Right hindlimb (tissue), 1 donor: ENCODE data around the gene DNAI1.

Experiments used
- DNase-seq: peaks from one replicate; pipeline ENCODE4 v3.0.0-alpha.2; 2018

DNAI1 gene

GRCh38 chr9:34546834-34547827 lies 88.5 kb downstream of the DNAI1 start:
- peak; percentile 71 for DNase-seq

DNA sequence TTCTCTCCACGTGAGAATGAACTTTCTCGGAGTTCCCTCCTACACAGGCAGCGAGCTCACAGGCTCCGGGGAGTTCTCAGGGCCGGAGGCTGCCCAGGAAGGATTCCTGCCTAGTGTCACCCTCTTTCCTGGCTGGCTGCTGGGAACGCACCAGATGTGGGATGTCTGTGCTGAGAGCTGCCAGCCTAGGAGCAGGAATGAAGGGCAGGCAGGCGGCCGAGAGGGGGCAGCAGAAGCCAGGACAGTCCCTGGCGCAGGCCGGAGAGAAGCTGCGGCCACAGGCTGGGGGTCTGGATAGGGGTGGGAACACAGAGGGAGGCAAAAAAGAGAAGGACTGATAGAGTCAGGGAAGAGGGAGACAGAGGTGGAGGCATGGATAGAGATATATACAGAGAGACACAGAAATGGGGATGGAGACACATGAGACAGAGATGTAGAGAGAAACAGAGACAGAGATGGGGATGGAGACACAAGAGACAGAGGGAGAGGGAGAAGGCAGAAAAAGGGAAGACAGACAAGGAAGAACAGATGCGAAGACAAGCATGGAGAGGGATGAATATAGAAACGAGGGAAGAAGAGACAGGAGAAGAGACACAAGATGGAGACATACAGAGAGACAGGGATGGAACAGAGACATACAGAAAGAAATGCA lies 89.5 kb downstream of the DNAI1 start:
- peak; percentile 88 for DNase-seq

- no peak for DNase-seq
These were observed 90.8 kb downstream of the DNAI1 start for GRCh38 chr9:34549407-34549732.

DNA sequence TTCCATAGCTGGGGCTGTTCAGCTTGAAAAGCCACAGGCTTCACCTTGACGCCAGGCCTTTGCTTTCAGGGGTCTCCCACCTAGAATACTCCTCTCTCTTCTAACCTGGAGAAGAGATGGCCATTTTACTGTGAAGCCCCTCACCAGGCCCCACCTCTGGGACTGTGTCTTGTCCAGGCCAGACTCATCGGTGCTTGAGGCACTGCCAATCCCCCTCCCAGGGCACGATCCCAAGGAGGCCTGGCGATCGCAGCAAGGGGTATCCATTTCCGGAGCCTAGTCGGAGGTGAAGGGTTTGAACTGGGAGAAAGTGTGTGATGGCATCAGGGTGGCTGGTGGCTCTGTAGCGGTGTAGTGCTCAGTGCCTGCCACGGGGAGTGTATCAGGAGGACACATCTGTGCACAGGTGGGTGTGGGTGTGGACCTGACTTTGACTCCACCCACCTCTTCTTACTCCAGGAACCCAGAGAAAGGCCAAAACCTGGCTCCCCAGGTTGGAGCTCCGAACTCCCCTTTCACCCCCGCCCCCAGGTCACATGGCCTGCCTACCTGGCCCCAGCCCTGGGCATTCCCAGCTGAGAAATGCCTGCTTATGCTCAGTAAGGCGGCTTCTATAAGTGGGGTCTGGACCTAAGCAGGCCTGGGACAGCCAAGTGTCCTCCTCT lies 91.5 kb downstream of the DNAI1 start:
- peak; percentile 18 for DNase-seq

GRCh38 chr9:34550681-34551270 lies 92.2 kb downstream of the DNAI1 start:
- no peak for DNase-seq

DNA sequence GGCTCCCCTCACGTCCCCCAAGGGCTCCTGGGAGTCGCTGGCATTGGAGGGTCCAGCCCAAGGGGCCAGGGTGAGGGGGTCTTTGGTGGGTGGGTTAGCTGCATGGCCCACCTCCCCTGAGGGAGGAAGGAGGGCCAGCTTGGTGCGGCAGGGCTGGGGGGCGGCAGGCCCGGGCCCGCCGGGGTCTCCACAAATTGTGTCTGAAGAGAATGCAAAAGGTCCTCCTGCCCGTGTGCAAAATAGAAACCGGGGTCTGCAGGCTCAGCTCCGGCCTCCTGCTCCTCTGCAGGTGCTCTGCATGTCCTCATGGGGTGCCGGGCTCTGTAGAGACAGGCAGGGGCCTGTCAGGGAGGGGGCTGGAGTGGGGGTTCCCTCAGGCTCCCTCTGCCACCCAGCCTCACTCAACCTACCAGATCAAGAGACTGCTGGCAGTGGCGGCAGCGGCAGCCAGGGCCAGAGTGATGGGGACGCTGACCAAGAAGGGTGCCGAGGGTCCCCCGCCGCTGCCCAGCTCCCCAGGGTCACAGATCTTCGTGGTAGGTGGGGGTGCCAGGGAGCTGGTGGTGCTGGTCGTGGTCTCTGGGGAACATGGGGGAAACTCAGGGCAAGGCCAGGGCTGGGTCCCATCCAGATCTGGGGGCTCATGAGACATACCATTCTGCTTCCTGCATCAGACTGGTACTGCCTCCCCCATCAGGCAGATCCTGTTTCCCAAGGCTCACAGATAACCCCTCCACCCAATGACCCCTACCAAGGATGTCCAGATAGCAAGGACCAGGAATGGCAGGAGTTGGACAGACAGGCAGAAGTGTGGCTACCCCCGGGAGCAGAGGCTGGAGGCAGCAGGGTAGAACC lies 93.4 kb downstream of the DNAI1 start:
- peak; percentile 20 for DNase-seq

GRCh38 chr9:34552606-34552981 lies 94.0 kb downstream of the DNAI1 start:
- no peak for DNase-seq

- DNase-seq = no peak
These were observed 94.4 kb downstream of the DNAI1 start for GRCh38 chr9:34552986-34553385.

GRCh38 chr9:34553511-34554021 lies 95.0 kb downstream of the DNAI1 start:
- no peak for DNase-seq

- DNase-seq = peak; percentile 27
These were observed 95.8 kb downstream of the DNAI1 start for GRCh38 chr9:34554211-34555001.

DNA sequence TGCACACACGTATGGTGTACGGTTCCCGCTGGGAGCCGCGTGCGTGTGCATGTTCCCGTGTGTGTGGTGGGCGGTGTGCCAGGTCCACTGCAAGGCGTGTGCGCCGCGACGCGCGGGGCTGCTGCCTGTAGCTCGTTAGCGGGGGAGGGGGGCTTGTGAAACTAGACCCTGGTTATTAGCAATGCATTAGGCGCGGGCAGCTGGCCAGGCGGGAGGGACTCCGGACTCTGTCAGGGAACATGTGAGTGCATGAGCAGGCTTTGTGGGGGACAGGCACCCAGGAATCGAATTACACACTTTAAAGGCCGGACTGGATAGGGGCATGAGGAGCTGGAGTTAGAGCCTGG lies 96.4 kb downstream of the DNAI1 start:
- DNase-seq = peak; percentile 83

GRCh38 chr9:34555500-34555899 lies 96.9 kb downstream of the DNAI1 start:
- peak; percentile 19 for DNase-seq

DNA sequence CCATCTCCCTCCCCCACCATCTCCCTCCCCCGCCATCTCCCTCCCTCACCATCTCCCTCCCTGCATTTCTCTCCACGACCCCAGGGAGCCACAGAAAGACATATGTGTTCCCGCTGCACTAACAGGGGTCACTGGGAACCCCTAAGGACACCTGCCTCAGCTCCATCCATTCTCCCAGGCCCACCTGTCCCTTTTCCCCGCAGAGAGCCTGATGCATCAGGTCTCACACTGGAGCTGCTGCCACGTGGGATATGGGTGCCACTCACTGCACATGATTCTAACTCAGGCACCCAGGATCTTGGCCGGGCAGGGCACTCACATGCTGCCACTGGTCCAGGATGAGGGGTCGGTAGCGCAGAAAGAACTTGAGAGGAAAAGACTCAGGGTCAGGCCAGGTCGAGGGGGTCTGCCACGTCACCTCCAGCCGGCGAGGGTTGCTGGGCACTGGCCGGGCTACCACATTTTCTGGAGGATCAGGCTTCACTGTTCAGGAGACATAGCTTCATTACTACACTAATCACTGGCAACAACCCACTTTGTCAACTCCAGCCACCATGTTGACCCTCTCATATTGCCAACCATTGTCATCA lies 97.4 kb downstream of the DNAI1 start:
- no peak for DNase-seq

GRCh38 chr9:34556949-34557348 lies 98.3 kb downstream of the DNAI1 start:
- DNase-seq = peak; percentile 24

DNA sequence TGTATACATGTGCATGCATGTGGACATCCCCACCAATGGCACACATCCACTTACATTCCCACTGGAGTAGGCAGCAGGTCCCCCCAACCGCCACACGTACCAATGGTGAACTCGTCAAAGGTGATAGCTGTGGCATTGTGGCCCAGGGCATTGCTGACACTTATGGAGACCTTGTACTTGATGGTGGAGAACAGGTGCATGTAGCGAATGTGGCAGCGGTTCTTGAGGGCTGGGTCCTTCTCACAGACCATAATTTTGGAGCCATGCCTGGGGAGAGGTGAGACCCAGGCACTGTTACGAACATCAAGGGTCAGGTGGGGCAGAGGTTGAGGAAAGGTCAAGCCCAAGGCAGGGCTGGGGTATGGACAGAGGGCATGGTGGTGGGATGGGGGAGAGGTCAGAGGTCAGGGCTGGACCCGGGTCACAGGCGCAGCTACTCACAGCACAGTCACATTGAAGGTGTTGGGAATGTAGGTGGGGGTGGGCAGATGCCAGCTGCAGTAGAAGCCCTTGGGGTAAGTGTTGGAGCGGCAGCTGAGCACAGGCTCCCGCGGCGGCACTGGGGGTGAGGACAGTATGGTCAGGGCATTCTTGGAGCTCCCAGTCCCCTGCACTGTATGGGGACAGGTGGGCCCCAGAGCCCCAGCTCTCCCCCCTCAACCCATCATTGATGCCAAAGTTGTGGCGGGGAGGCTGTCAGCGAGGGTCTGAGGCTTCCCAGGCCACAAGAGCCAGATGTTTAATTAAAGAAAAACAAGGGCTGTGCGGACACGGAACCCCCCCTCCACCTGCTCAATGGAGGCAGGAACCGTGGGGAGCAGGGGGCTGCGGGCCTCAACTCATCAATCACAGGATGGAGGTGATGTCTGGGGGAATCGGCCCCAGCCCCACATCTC lies 99.1 kb downstream of the DNAI1 start:
- DNase-seq = no peak

DNA sequence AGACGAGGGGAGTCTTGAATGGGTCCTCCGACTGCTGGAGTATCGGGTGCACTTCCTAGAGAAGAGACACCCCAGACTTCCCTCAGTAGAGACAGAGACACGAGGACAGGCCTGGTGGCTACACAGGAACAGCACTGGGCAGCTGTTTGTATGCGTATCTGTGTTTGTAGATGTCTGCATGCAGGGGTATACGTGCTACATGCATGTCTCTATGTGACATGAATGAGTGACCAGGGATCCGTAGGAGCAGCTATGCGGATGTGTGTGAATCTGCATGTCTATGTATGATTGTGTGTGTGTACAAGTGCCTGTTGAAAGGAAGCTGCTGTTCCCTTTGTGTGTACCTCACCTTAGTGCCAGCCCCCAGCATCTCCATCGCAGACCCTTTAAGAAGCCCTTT lies 99.8 kb downstream of the DNAI1 start:
- no peak for DNase-seq

DNA sequence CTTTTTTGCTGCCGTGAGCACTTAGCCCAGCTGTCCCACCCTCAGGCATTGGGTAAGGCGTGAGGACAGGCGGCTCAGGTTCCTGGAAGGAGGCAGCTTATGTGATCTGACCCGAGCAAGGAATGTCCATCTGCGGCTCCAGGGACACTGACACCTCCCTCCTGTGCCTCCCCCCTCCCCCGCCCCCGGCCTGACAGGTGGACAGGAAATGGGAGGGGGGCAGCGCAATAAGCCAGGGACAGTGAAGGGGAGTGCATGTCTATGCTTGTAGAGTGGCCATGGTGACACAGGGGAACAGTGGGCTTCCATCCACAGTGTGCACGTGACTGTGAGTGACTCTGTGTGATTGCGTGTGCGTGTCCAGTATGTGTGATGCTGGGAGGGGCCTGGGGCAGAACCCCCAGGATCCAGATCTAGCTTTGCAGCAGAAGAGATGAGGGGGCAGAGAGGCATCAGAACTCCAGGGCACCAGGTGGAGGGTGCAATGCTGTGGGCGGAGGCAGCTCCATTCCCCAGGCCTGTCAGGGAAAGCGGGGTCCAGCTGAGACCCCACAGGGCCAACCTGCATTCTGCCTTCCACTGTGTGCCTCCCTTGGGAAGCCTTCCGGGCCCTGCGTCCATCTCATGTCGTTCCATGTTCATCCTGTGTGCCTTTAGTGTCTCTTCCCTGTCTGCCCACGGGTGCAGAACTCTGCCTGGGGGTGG lies 100.5 kb downstream of the DNAI1 start:
- DNase-seq = peak; percentile 82

DNA sequence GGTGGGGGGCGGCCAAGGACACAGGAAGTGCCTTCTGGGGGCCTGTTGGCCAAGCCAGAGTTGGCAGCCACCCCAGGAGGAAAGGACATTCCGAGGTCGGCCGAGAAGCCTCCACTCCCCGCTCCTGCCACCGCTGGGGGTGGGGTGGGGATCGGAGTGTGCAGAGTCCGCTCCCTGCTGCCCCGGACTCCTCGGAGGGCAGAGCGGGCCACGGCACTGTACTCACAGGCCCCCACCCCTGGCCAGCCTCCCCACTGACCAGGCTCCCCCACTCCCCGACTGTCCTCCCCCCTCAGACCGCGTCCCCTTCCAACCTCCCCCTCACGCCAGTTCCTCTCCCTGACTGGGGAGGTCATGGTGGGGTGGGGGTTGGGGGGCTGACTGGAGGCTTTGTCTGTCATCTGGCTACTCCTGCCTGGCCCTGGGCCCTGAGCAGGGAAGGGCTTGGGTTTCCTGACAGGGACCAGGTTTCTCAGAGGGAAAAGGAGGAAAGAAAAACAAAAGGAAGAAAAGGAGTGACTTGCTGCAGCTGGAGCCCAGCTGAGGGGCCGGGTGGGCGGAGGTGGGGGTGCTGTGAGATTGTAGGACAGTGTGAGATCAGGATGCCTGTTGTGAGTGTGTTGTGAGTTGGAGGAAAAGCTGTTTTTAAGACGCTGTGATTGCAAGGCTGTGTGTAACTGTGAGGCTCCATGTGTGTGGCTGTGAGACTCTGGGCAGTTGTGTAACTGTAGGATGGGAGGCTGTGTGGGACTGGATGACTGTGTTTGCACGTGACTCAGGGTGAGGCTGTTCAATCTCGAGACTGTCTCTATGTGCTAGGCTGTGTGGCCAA lies 101.2 kb downstream of the DNAI1 start:
- peak; percentile 79 for DNase-seq
